Mesenchymal stem cell (in vitro differentiated cells and primary cell): ENCODE results near the gene SDR9C7. TPM values are rescaled to one million over a fixed set of nuclear protein-coding genes. Genes with fewer than 3 reads are reported as not detected.
"Not testable (repeated sequence)": the region's sequence is repeated elsewhere in the genome, so short reads cannot be mapped to it uniquely, and the experiment has no call there.

Experiments
- DNase-seq: peaks from one replicate; pipeline ENCODE4 v3.0.0-alpha.2; 2013
- H2AFZ ChIP-seq: one replicate; pipeline ENCODE4 v1.6.1; 2013; ENCODE audit warnings: low read depth, mild to moderate bottlenecking, control low read depth, inconsistent platforms, low read length, moderate library complexity
- H2AK5ac ChIP-seq: 2 replicates; pipeline ENCODE4 v1.6.1; 2013; ENCODE audit warnings: low read length, moderate library complexity, mild to moderate bottlenecking, inconsistent platforms; ENCODE audit not compliant: severe bottlenecking
- H2BK120ac ChIP-seq: one replicate; pipeline ENCODE4 v1.6.1; 2013; ENCODE audit warnings: low read depth, mild to moderate bottlenecking, inconsistent platforms, low read length, moderate library complexity
- H2BK12ac ChIP-seq, 2 experiments: one replicate each; pipeline ENCODE4 v1.6.1; 2013; ENCODE audit warnings: inconsistent platforms in 2 of 2, low read length in 2 of 2, mild to moderate bottlenecking in 2 of 2, moderate library complexity in 2 of 2, control low read depth in 1 of 2
- H2BK15ac ChIP-seq: one replicate; pipeline ENCODE4 v1.6.1; 2013; ENCODE audit warnings: mild to moderate bottlenecking, low read depth, inconsistent platforms; ENCODE audit not compliant: poor library complexity, severe bottlenecking
- H2BK5ac ChIP-seq: 2 replicates; pipeline ENCODE4 v1.6.1; 2013; ENCODE audit warnings: low read depth, mild to moderate bottlenecking, low read length, control low read depth, inconsistent platforms; ENCODE audit not compliant: poor library complexity, severe bottlenecking
- H3K14ac ChIP-seq, 2 experiments: one replicate each; pipeline ENCODE4 v1.6.1; 2013; ENCODE audit warnings: inconsistent platforms in 2 of 2, low read length in 2 of 2, control low read depth in 1 of 2, mild to moderate bottlenecking in 1 of 2, moderate library complexity in 1 of 2
- H3K18ac ChIP-seq, 2 experiments: one replicate each; pipeline ENCODE4 v1.6.1; 2013; ENCODE audit warnings: inconsistent platforms in 2 of 2, low read length in 2 of 2, control low read depth in 1 of 2, low read depth in 1 of 2, mild to moderate bottlenecking in 1 of 2
- H3K23ac ChIP-seq, 2 experiments: one replicate each; pipeline ENCODE4 v1.6.1; 2013; ENCODE audit warnings: inconsistent platforms in 2 of 2, low read length in 2 of 2, mild to moderate bottlenecking in 2 of 2, moderate library complexity in 2 of 2, control low read depth in 1 of 2
- H3K27ac ChIP-seq: 2 replicates; pipeline ENCODE4 v1.5.1; 2013; ENCODE audit warnings: mild to moderate bottlenecking, moderate library complexity, low read length, control low read depth, inconsistent platforms; ENCODE audit not compliant: poor library complexity, severe bottlenecking
- H3K27me3 ChIP-seq, 2 experiments: 2 replicates each; pipeline versions ENCODE4 v1.6.1 to v1.7.0; 2013; ENCODE audit warnings: low read length in 2 of 2, mild to moderate bottlenecking in 2 of 2, moderate library complexity in 2 of 2, control low read depth in 1 of 2, inconsistent platforms in 1 of 2; ENCODE audit not compliant: control insufficient read depth in 1 of 2, insufficient read depth in 1 of 2
- H3K36me3 ChIP-seq, 2 experiments: 2 replicates each; pipeline versions ENCODE4 v1.6.1 to v1.7.0; 2013; ENCODE audit warnings: low read length in 2 of 2, control low read depth in 1 of 2, inconsistent platforms in 1 of 2, low read depth in 1 of 2, mild to moderate bottlenecking in 1 of 2; ENCODE audit not compliant: insufficient read depth in 2 of 2, control insufficient read depth in 1 of 2
- H3K4ac ChIP-seq, 2 experiments: one replicate each; pipeline ENCODE4 v1.6.1; 2013; ENCODE audit warnings: inconsistent platforms in 2 of 2, low read length in 2 of 2, mild to moderate bottlenecking in 2 of 2, moderate library complexity in 2 of 2, control low read depth in 1 of 2, low read depth in 1 of 2
- H3K4me1 ChIP-seq: 2 replicates; pipeline ENCODE4 v1.6.1; 2013; ENCODE audit warnings: low read depth, low read length, control low read depth; ENCODE audit not compliant: control insufficient read depth, insufficient read depth
- H3K4me2 ChIP-seq: 2 replicates; pipeline ENCODE4 v1.6.1; 2013; ENCODE audit warnings: low read length, mild to moderate bottlenecking, inconsistent platforms; ENCODE audit not compliant: poor library complexity, severe bottlenecking
- H3K4me3 ChIP-seq, 2 experiments: 2 replicates each; pipeline versions ENCODE4 v1.5.1 to v1.7.0; 2013; ENCODE audit warnings: low read length in 2 of 2, mild to moderate bottlenecking in 2 of 2, control low read depth in 1 of 2, low read depth in 1 of 2; ENCODE audit not compliant: insufficient read depth in 1 of 2
- H3K79me1 ChIP-seq: replicated peaks from 2 replicates; pipeline ENCODE4 v1.6.1; 2013; ENCODE audit warnings: mild to moderate bottlenecking, control low read depth, low read length, inconsistent platforms; ENCODE audit not compliant: poor library complexity, severe bottlenecking
- H3K9ac ChIP-seq: 2 replicates; pipeline ENCODE4 v1.7.0; 2013; ENCODE audit warnings: mild to moderate bottlenecking, low read length, moderate library complexity
- H3K9me3 ChIP-seq: 2 replicates; pipeline ENCODE4 v1.7.0; 2013; ENCODE audit warnings: mild to moderate bottlenecking, low read length; ENCODE audit not compliant: control insufficient read depth
- H4K8ac ChIP-seq: one replicate; pipeline ENCODE4 v1.6.1; 2013; ENCODE audit warnings: inconsistent platforms, mild to moderate bottlenecking, low read length, moderate library complexity
- H4K91ac ChIP-seq: one replicate; pipeline ENCODE4 v1.6.1; 2013; ENCODE audit warnings: mild to moderate bottlenecking, low read length, inconsistent platforms
- WGBS: methylation state at CpG from one replicate; pipeline ENCODE4 v1.1.7; 2013; ENCODE audit warnings: mixed read lengths; 5-methylcytosine and 5-hydroxymethylcytosine counted together
- polyA plus RNA-seq, 2 experiments: library from polyadenylated mRNA; stranded (reverse); fragments of 200-250 nt; gene quantifications; one replicate each; pipeline ENCODE4 v1.2.3, GENCODE V29; 2013

The SDR9C7 gene
- not detected for polyA plus RNA-seq (2013, experiment 1 of 2)
- polyA plus RNA-seq (2013, experiment 2 of 2), result not detected

- Histone ChIP-seq H3K14ac (no peak within 1 kb of the TSS), H3K27ac (no peak within 1 kb of the TSS), H3K9me3 (no peaks in the 10 kb centered on the region), H3K23ac (no peak within 1 kb of the TSS), H3K4ac (peak within 1 kb of the TSS in 1 of 2 experiments; percentile 24), H3K79me1 (no peaks in the 10 kb centered on the region), H2AFZ (no peak within 1 kb of the TSS), H3K36me3 (no peaks in the 10 kb centered on the region), H3K4me2 (no peak within 1 kb of the TSS), H2BK120ac (no peak within 1 kb of the TSS), H3K4me3 (no peak within 1 kb of the TSS), H3K9ac (no peak within 1 kb of the TSS), H2AK5ac (no peak within 1 kb of the TSS), H2BK15ac (no peak within 1 kb of the TSS), H3K27me3 (peaks cover 32 to 42% of the 10 kb centered on the region in 2 experiments), H4K8ac (no peak within 1 kb of the TSS), H2BK5ac (no peak within 1 kb of the TSS), H3K18ac (no peak within 1 kb of the TSS), H4K91ac (no peak within 1 kb of the TSS), H3K4me1 (peaks cover 2% of the 10 kb centered on the region), H2BK12ac (no peak within 1 kb of the TSS)
- no peak for DNase-seq
- 93% methylated on average over 15 of the region's 15 CpGs for WGBS
Measured at GRCh38 chr12:56933826-56934625, at the start of gene SDR9C7. Gene SDR9C7, minus strand, starts transcription at chr12:56934408. Its CDS starts 147 bp downstream, at chr12:56934261.

GRCh38 chr12:56983386-56983785 lies 49.2 kb upstream of the SDR9C7 start:
- Histone ChIP-seq H3K9ac (no peak overlapping the region), H2BK5ac (no peak overlapping the region), H4K91ac (no peak overlapping the region), H3K4me1 (peaks cover 2% of the 10 kb centered on the region), H3K4me3 (no peak overlapping the region), H3K4ac (no peak overlapping the region), H3K79me1 (no peaks in the 10 kb centered on the region), H3K14ac (no peak overlapping the region), H3K4me2 (no peak overlapping the region), H3K27ac (no peak overlapping the region), H2BK15ac (no peak overlapping the region), H3K9me3 (no peaks in the 10 kb centered on the region), H3K23ac (no peak overlapping the region), H3K36me3 (no peaks in the 10 kb centered on the region), H3K18ac (no peak overlapping the region), H2BK120ac (no peak overlapping the region), H2BK12ac (no peak overlapping the region), H3K27me3 (peaks cover 5 to 7% of the 10 kb centered on the region in 2 experiments), H4K8ac (no peak overlapping the region), H2AK5ac (no peak overlapping the region), H2AFZ (no peak overlapping the region)
- 80% methylated on average over 4 of the region's 4 CpGs for WGBS
- no peak for DNase-seq

- not testable (repeated sequence) for H3K4me3 ChIP-seq, H3K27me3 ChIP-seq, H4K91ac ChIP-seq, H3K9me3 ChIP-seq, H2BK12ac ChIP-seq, H3K36me3 ChIP-seq, H2AFZ ChIP-seq, DNase-seq, H4K8ac ChIP-seq, H3K4me2 ChIP-seq, H3K27ac ChIP-seq, H2BK120ac ChIP-seq, H3K79me1 ChIP-seq, H3K9ac ChIP-seq, H2BK15ac ChIP-seq, H3K14ac ChIP-seq, H2BK5ac ChIP-seq, H3K23ac ChIP-seq, H3K18ac ChIP-seq, H3K4ac ChIP-seq, H2AK5ac ChIP-seq, H3K4me1 ChIP-seq
- WGBS, result 86% methylated on average over 3 of the region's 3 CpGs
Measured at GRCh38 chr12:56982578-56983236, 48.5 kb upstream of the SDR9C7 start.

GRCh38 chr12:56980941-56981530 lies 46.8 kb upstream of the SDR9C7 start:
- H3K18ac ChIP-seq, result no peak overlapping the region
- no peak overlapping the region for H2BK12ac ChIP-seq
- H2AK5ac ChIP-seq, result no peak overlapping the region
- no peak overlapping the region for H3K27ac ChIP-seq
- no peak overlapping the region for H2BK120ac ChIP-seq
- no peak overlapping the region for H2BK5ac ChIP-seq
- no peak overlapping the region for H3K14ac ChIP-seq
- no peak overlapping the region for H3K4me3 ChIP-seq
- H4K8ac ChIP-seq, result no peak overlapping the region
- H3K36me3 ChIP-seq, result no peaks in the 10 kb centered on the region
- no peak overlapping the region for H3K4me2 ChIP-seq
- H4K91ac ChIP-seq, result no peak overlapping the region
- H3K27me3 ChIP-seq, result peaks cover 0 to 4% of the 10 kb centered on the region in 2 experiments
- H3K9ac ChIP-seq, result no peak overlapping the region
- no peak overlapping the region for H3K4ac ChIP-seq
- H2BK15ac ChIP-seq, result no peak overlapping the region
- no peaks in the 10 kb centered on the region for H3K9me3 ChIP-seq
- peaks cover 2% of the 10 kb centered on the region for H3K4me1 ChIP-seq
- 90% methylated on average over 3 of the region's 4 CpGs for WGBS
- no peak for DNase-seq
- no peak overlapping the region for H3K23ac ChIP-seq
- H3K79me1 ChIP-seq, result no peaks in the 10 kb centered on the region
- H2AFZ ChIP-seq, result no peak overlapping the region
